ENCODE measurements around the gene MIOX. TPM values are rescaled to one million over a fixed set of nuclear protein-coding genes. Genes with fewer than 3 reads are reported as not detected.

Gene MIOX
- total and polyA plus RNA-seq, 2 experiments from 2014 or later: not detected

GRCh38 chr22:50483106-50483505 lies 3.6 kb upstream of the MIOX start:
- no peak overlapping the region for H3K27ac ChIP-seq (ENCODE audit: low read depth)
- no peaks in the 10 kb centered on the region for H3K9me2 ChIP-seq (ENCODE audit: insufficient read depth)
- H3K4me1 ChIP-seq (ENCODE audit: insufficient read depth): no peaks in the 10 kb centered on the region
- H3K4me3 ChIP-seq: no peak overlapping the region
- TF ChIP-seq NANOG (IDR thresholded peaks at IDR 0.05; ENCODE audit: borderline replicate concordance): no peak
- TF ChIP-seq EZH2 (IDR thresholded peaks at IDR 0.05; ENCODE audit: low read depth, unreplicated experiment): no peak
- no peak for TF ChIP-seq EZH2phosphoT487 (IDR thresholded peaks at IDR 0.05; ENCODE audit: unreplicated experiment)
- no peak for TF ChIP-seq ZNF331 (CRISPR knock-in tag; IDR thresholded peaks at IDR 0.05; ENCODE audit: low read depth)
- DNase-seq (ENCODE audit: low spot score): no peak
- no peak overlapping the region for H2AFZ ChIP-seq
- no peaks in the 10 kb centered on the region for H4K20me1 ChIP-seq (replicated peaks; ENCODE audit: insufficient read depth)
- no peaks in the 10 kb centered on the region for H3K79me2 ChIP-seq (replicated peaks; ENCODE audit: insufficient read depth)
- H3K27me3 Mint-ChIP-seq (ENCODE audit: insufficient read depth, low read depth, poor library complexity): peaks cover 30% of the 10 kb centered on the region
- H3K4me2 ChIP-seq: no peak overlapping the region
- H3K36me3 ChIP-seq (ENCODE audit: insufficient read depth): no peaks in the 10 kb centered on the region
- peaks cover 23% of the 10 kb centered on the region for H3K27me3 ChIP-seq (ENCODE audit: insufficient read depth)
- ATAC-seq: no peak
- no peaks in the 10 kb centered on the region; the same call in 2 of the 3 replicates for H3K9me3 Mint-ChIP-seq
- 0 out of 3 replicates have a peak overlapping the region, but pooled peaks have one; percentile 14 for H3K4me3 Mint-ChIP-seq
- no peaks in the 10 kb centered on the region for H3F3A ChIP-seq (replicated peaks; ENCODE audit: low read depth)
- 0 out of 3 replicates have a peak, but pooled peaks cover 3% of the 10 kb centered on the region for H3K36me3 Mint-ChIP-seq (ENCODE audit: low read depth)
- peaks cover 3% of the 10 kb centered on the region; the same call in 1 of the 3 replicates for H3K4me1 Mint-ChIP-seq
- no peak overlapping the region for H3K27ac Mint-ChIP-seq

- no peak overlapping the region for H3K4me3 ChIP-seq
- H3K27ac ChIP-seq (ENCODE audit: low read depth): no peak overlapping the region
- no peaks in the 10 kb centered on the region for H3F3A ChIP-seq (replicated peaks; ENCODE audit: low read depth)
- H3K36me3 Mint-ChIP-seq (ENCODE audit: low read depth): 0 out of 3 replicates have a peak, but pooled peaks cover 3% of the 10 kb centered on the region
- no peaks in the 10 kb centered on the region for H4K20me1 ChIP-seq (replicated peaks; ENCODE audit: insufficient read depth)
- H3K27me3 ChIP-seq (ENCODE audit: insufficient read depth): peaks cover 23% of the 10 kb centered on the region
- DNase-seq (ENCODE audit: low spot score): no peak
- H3K4me2 ChIP-seq: no peak overlapping the region
- H3K4me1 Mint-ChIP-seq: peaks cover 3% of the 10 kb centered on the region; the same call in 1 of the 3 replicates
- H3K27me3 Mint-ChIP-seq (ENCODE audit: insufficient read depth, low read depth, poor library complexity): peaks cover 25% of the 10 kb centered on the region
- ATAC-seq: no peak
- H2AFZ ChIP-seq: no peak overlapping the region
- H3K4me3 Mint-ChIP-seq: no peak overlapping the region
- H3K4me1 ChIP-seq (ENCODE audit: insufficient read depth): no peaks in the 10 kb centered on the region
- no peak overlapping the region for H3K27ac Mint-ChIP-seq
- no peaks in the 10 kb centered on the region for H3K9me2 ChIP-seq (ENCODE audit: insufficient read depth)
- H3K79me2 ChIP-seq (replicated peaks; ENCODE audit: insufficient read depth): no peaks in the 10 kb centered on the region
- H3K9me3 Mint-ChIP-seq: no peaks in the 10 kb centered on the region; the same call in 2 of the 3 replicates
- no peaks in the 10 kb centered on the region for H3K36me3 ChIP-seq (ENCODE audit: insufficient read depth)
- TF ChIP-seq JUNB (IDR thresholded peaks at IDR 0.05; ENCODE audit: unreplicated experiment): no peak
- TF ChIP-seq POLR2AphosphoS5 (IDR thresholded peaks at IDR 0.05; ENCODE audit: low read depth): no peak
- TF ChIP-seq REST (IDR thresholded peaks at IDR 0.05; ENCODE audit: unreplicated experiment): no peak
- TF ChIP-seq CREB1 (CRISPR knock-in tag; IDR thresholded peaks at IDR 0.05; ENCODE audit: low read depth): no peak
- no peak for TF ChIP-seq EZH2 (IDR thresholded peaks at IDR 0.05; ENCODE audit: low read depth, unreplicated experiment)
- TF ChIP-seq EZH2phosphoT487 (IDR thresholded peaks at IDR 0.05; ENCODE audit: unreplicated experiment): no peak
- no peak for TF ChIP-seq CTCF (conservative IDR thresholded peaks at IDR 0.05; ENCODE audit: low read depth in 2 of 2)
- TF ChIP-seq ZNF331 (CRISPR knock-in tag; IDR thresholded peaks at IDR 0.05; ENCODE audit: low read depth): no peak
- no peak for TF ChIP-seq ZNF462 (CRISPR knock-in tag; IDR thresholded peaks at IDR 0.05)
Measured at GRCh38 chr22:50483556-50483955, 3.1 kb upstream of the MIOX start.
